HG03095 (cell line): ENCODE data around the gene CA5A.
"Not testable (repeated sequence)": the region's sequence is repeated elsewhere in the genome, so short reads cannot be mapped to it uniquely, and the experiment has no call there.

Experiments
- ATAC-seq: cut with Tn5 transposase; IDR thresholded peaks from one replicate; pipeline ENCODE4 v1.9.1; 2021; ENCODE audit warnings: moderate library complexity; ENCODE audit not compliant: unreplicated experiment

CA5A gene

GRCh38 chr16:87936375-87937230 lies at the start of gene CA5A:
Gene CA5A, minus strand, starts transcription at chr16:87936529. Its CDS starts 79 bp downstream, at chr16:87936450.
- no peak for ATAC-seq

DNA sequence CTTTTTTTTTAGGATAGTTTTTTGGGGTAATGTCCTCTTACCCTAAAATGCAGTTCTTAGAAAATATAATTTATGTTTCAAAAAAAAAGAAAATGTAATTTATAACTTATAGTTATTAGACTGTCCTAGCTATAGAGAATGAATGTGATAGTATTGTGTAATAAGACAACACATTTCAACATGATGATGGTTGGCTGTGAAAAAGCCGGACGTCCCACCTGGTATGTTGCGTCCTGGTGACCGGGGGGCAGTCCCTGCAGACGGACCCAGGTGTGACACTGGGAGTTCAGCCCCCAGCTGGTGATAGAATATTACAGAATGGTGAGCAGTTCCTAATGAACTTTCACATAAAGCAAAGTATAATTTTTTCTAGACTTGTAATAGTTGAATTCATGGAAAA lies 49.2 kb upstream of the CA5A start:
- not testable (repeated sequence) for ATAC-seq

DNA sequence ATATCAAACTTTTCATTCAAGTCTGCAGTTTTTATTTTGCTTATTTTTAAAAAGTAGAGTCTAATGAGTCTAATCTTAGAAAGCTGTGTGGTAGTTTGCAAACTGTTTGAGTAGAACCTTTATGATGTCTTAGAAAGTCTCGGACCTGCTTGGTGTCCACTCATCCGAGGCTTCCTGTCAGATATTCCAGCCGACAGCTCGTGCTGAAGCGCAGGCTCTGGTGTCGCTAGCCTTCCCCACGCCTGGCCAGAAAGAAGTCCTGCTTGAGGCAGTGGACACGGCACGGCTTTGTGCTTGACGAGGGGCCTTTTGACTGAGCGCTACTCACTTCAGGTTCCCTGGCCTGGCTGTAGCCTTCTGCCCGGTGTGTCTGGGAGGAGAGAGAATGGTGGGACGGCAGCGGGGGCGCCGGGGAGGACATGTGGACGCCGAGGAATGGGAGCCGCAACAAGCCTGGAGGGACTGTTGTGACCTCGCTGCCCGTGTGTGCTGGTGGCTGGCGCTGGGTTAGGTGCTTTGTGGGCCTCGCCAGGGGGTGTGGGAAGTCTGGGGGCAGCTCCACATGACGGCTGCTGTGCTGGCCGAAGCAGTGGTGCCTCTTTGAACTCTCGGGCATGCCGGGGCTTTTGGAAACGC lies 48.4 kb upstream of the CA5A start:
- ATAC-seq: no peak

DNA sequence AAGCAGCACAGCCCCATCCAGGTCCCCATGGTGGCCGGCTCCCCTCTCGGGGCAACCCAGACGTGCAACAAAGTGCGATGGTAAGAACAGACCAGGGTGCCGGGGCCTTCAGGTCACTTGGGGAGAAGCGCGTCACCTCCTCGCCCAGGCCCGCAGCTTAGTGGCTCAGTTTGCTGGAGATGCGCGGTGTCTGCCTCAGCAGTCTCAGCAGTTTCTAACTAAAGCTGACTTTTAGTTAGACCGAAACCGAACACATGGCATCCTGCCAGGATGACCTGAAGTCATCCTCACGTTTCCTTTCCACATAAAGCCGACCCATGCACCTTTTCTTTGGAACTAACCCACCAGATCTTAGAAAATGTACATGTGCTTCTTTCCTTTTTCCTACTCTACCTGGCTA lies 47.9 kb upstream of the CA5A start:
- not testable (repeated sequence) for ATAC-seq

DNA sequence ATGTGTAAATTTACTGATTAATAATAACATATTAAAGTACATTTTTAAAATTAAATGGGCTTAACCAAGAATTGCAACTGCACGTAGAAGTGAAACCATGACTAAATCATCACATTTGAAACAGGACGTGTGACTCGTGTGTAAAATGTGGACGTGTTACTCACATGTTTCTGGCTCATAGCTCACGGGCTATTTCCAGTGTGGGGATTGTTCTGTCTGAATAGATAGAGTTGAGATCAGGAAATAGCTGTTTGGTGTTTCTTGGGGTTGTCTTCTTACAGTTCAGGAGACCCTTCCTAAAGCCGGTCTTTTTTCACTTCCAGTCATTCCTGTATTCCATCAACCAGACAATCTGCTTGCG lies 47.4 kb upstream of the CA5A start:
- ATAC-seq: not testable (repeated sequence)

DNA sequence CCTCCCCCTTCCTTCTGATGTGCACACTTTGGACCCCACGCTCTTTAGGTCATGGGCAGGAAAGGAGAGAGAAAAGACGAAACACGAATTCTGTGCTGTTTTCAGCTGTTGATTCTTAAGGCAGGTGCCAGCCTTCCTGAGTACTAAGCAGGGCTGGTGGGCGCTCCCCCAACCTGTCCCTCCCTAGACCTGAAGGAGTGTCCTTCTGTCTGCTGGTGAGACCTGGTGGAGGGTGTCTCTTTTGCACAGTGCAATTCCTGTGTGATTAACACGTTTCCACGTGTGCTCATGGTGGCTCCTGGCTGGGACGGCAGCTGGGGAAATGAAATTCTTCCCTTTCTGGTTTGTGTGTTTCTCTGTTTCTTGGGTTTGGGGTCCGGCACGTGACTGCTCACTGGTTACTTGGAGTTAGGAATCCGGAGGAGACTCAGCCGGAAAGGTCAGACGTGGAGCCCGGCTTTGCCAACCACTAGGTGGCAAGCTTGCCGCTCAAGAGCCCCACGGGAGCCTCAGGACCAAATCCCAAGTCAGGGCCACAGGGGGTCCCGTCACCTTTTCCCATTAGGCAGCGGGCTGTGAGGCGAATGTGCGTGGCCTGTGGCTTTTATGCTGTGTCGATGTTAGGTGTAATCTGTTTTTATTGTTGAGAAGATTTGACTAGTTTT lies 46.9 kb upstream of the CA5A start:
- not testable (repeated sequence) for ATAC-seq

DNA sequence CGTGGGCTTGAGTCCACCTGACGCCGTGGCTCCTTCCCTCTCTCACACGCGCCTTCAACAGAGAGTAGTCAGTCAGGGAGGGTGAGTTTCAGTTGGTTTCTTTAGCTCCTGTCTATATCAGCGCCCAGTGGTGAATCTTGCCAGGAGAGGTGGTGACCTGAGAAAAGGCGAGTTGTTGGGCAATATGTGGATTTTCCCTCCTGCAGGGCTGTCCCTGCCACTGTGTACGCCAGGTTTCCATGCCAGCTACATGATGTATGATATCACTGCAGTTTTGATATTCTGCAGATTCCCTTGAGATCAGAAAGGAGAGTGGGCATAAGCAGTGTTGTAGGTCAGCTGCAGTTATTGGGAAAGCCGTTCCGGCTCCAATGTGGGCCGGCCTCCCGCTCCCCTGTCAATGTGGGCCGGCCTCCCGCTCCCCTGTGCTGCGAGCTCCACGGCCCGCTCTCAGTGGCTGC lies 46.3 kb upstream of the CA5A start:
- ATAC-seq: no peak

DNA sequence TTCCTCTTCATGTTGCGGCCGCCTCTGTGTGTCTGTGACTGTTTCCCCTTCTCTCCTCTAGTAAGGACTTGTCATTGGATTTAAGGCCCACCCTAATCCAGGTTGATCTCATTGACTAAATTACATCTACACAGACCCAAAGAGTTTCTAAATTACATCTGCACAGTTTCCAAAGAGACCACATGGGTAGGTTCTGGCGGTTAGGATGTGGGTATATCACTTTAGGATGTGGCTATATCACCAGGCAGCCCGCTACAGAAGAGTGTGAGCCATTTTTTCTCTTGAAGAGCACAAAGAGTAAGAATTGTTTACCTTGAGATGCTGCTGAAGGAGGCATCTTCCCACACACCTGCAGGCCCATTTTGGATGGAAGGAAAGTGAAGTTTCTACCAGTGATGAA lies 45.0 kb upstream of the CA5A start:
- not testable (repeated sequence) for ATAC-seq

GRCh38 chr16:87979911-87980630 lies 43.7 kb upstream of the CA5A start:
- not testable (repeated sequence) for ATAC-seq

- ATAC-seq: no peak
These were observed 43.0 kb upstream of the CA5A start for GRCh38 chr16:87979352-87979751.

- no peak for ATAC-seq
These were observed 41.8 kb upstream of the CA5A start for GRCh38 chr16:87978127-87978526.

GRCh38 chr16:87976665-87977064 lies 40.3 kb upstream of the CA5A start:
- ATAC-seq: no peak

DNA sequence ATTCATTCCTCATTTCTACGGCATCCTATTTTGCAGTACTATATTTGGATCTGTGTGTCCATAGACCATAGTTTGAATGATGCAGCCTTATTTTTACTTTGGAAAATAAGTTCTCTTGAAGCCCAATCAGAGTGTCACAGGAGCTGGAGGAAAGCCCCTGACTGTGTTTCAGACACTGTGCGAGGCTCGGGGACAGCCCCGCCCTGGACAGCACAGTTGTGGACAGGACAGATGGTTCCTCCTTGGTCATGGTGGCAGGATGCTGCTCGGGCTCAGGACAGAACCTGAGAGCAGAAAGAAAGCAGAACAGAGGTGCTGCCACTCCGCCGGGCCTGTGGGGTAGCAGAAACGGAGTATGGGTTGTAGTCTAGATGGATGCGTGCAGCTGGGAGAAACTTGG lies 37.8 kb upstream of the CA5A start:
- ATAC-seq: no peak

DNA sequence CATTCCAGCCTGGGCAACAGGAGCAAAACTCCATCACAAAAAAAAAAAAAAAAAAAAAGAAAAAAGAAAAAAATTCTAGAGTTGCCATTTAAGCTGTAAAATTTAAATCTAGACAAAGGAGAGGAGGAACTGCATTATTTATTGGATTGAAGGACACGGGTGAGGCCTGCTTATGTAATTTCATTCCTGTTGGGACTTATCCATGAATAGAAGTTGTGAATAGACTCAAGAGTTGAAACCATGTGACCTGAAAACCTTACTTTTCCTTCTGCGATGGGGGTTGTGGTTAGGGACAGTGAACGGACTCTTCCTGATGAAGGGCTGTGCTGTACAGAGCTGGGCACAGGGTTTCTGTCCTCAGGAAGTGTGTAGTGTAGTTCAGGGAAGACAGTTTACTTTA lies 37.4 kb upstream of the CA5A start:
- ATAC-seq: no peak

- ATAC-seq: no peak
These were observed 35.6 kb upstream of the CA5A start for GRCh38 chr16:87971933-87972332.

GRCh38 chr16:87970186-87970585 lies 33.9 kb upstream of the CA5A start:
- ATAC-seq: no peak

DNA sequence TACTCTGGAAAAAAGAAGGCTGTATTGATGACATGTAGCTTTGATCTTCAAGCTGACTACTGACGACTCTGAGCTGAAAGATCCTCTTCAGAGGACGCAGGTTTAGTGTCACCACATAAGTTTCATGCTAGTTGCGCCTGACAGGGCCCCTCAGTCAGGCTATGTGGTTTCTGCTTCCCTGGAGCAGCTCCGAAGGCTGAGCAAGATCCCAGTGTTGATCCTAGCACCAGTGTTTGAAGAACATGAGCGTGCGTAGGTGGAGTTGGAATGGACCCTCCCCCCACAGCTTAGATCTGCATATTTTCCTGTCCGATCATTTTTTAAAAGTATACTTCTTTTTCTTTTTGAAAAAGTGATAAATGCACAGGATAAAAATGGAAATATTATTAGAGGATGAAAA lies 32.2 kb upstream of the CA5A start:
- no peak for ATAC-seq

DNA sequence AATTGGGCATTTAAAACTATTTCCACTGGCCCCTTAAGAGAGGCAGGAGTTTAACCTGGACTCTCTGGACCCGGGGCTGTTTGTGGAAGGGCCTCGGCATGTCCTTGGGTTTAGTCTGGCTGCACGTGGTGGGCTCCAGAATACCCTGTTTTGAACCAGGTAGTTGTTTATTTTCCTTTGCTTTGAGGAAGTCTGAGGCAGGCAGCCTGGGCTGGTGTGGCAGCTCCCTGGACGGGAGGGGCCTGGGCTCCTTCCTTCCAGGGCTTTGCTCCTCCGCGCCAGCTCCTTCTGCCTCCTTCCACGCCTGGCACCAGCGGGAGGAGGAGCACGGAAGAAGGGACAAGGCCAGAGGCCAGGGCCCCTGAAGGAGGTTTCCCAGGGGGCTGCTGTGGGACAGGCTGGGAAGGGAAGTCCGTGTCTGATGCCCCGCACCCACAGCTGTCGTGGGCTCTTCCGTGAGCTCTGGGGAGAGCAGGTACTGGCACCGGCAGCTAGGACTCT lies 30.4 kb upstream of the CA5A start:
- ATAC-seq: no peak

GRCh38 chr16:87966064-87966645 lies 29.8 kb upstream of the CA5A start:
- ATAC-seq: no peak

DNA sequence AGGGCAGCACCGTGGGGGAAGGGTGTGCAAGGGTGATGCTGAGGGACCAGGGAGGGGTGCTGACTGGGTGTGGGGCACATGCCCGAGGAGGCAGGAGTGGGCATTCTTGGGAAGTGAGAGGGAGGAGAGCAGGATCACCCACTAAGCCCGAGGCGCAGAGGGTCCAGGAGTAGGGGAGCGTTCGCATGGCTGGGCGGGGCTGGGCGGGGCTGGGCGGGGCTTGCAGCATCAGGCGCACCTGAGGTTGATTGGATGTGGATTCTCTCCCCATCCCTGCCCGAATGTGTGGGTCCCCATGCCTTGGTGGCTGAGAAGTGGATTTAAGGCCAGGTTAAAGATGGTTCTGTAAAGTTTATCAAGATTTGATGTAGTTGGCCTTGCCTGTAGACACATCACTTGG lies 29.1 kb upstream of the CA5A start:
- ATAC-seq: no peak
